HL-60 (cell line): ENCODE results near the gene LYPD5.
A peak's percentile ranks its signal among the peaks of the same experiment; 100 is the strongest.
"Not testable (repeated sequence)": the region's sequence is repeated elsewhere in the genome, so short reads cannot be mapped to it uniquely, and the experiment has no call there.

Experiments
- DNase-seq, 2 experiments: peaks; one replicate each; pipeline ENCODE4 v3.0.0-alpha.2; 2010 to 2020; ENCODE audit warnings: low read depth in 1 of 2, low spot score in 1 of 2
- H3K27ac ChIP-seq: fragments of 250-450 bp; sonication (Bioruptor Pico); replicated peaks from 2 replicates; pipeline ENCODE4 v1.5.1; 2020; ENCODE audit warnings: mild to moderate bottlenecking, moderate library complexity
- H3K27me3 ChIP-seq: fragments of 250-450 bp; sonication (Bioruptor Pico); 2 replicates; pipeline ENCODE4 v1.5.1; 2021; ENCODE audit warnings: mild to moderate bottlenecking, moderate library complexity; ENCODE audit not compliant: insufficient read depth, poor library complexity, severe bottlenecking
- H3K4me3 ChIP-seq: replicated peaks from 2 replicates; pipeline ENCODE4 v1.5.1; 2011; ENCODE audit warnings: mild to moderate bottlenecking, control low read depth, low read length; ENCODE audit not compliant: insufficient read depth
- GABPA ChIP-seq: IDR thresholded peaks from 2 replicates; pipeline ENCODE4 v1.6.1; 2012; ENCODE audit warnings: low read depth
- POLR2AphosphoS5 ChIP-seq: IDR thresholded peaks from 2 replicates; pipeline ENCODE4 v1.6.1; 2012; ENCODE audit warnings: low read depth
- SPI1 ChIP-seq: IDR thresholded peaks from 2 replicates; pipeline ENCODE4 v1.6.1; 2012; ENCODE audit warnings: low read depth, mild to moderate bottlenecking, borderline replicate concordance
- TF ChIP-seq, protein P1 (sequence below): IDR thresholded peaks from one replicate; pipeline ENCODE4 v1.5.1; 2011; ENCODE audit warnings: low read length, control low read depth, inconsistent platforms; ENCODE audit not compliant: insufficient read depth
- TF ChIP-seq, protein P2 (sequence below): IDR thresholded peaks from 2 replicates; pipeline ENCODE4 v1.6.1; 2012; ENCODE audit warnings: low read depth; ENCODE audit not compliant: insufficient replicate concordance

LYPD5 gene

DNA sequence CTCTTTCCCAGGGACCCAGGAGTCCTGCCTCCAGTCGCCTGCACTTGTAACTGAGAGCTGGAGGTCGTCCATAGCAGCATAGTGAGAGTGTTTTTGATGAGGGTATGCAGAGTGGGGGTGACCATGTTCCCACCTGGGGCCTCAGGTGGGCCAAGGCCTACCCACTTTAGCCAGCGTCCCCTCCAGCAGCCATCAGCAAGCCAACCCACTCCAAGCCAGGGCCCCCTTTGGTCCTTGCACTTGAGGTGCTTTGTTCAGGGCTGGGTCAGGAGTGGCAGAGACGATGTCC, 35.5 kb downstream of the LYPD5 start:
- no peak for DNase-seq
- Histone ChIP-seq H3K27ac (peak overlapping the region; percentile 80), H3K27me3 (no peaks in the 10 kb centered on the region), H3K4me3 (no peak overlapping the region)
- TF ChIP-seq, protein P1, sequence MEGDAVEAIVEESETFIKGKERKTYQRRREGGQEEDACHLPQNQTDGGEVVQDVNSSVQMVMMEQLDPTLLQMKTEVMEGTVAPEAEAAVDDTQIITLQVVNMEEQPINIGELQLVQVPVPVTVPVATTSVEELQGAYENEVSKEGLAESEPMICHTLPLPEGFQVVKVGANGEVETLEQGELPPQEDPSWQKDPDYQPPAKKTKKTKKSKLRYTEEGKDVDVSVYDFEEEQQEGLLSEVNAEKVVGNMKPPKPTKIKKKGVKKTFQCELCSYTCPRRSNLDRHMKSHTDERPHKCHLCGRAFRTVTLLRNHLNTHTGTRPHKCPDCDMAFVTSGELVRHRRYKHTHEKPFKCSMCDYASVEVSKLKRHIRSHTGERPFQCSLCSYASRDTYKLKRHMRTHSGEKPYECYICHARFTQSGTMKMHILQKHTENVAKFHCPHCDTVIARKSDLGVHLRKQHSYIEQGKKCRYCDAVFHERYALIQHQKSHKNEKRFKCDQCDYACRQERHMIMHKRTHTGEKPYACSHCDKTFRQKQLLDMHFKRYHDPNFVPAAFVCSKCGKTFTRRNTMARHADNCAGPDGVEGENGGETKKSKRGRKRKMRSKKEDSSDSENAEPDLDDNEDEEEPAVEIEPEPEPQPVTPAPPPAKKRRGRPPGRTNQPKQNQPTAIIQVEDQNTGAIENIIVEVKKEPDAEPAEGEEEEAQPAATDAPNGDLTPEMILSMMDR = no peak
- TF ChIP-seq, protein P2, sequence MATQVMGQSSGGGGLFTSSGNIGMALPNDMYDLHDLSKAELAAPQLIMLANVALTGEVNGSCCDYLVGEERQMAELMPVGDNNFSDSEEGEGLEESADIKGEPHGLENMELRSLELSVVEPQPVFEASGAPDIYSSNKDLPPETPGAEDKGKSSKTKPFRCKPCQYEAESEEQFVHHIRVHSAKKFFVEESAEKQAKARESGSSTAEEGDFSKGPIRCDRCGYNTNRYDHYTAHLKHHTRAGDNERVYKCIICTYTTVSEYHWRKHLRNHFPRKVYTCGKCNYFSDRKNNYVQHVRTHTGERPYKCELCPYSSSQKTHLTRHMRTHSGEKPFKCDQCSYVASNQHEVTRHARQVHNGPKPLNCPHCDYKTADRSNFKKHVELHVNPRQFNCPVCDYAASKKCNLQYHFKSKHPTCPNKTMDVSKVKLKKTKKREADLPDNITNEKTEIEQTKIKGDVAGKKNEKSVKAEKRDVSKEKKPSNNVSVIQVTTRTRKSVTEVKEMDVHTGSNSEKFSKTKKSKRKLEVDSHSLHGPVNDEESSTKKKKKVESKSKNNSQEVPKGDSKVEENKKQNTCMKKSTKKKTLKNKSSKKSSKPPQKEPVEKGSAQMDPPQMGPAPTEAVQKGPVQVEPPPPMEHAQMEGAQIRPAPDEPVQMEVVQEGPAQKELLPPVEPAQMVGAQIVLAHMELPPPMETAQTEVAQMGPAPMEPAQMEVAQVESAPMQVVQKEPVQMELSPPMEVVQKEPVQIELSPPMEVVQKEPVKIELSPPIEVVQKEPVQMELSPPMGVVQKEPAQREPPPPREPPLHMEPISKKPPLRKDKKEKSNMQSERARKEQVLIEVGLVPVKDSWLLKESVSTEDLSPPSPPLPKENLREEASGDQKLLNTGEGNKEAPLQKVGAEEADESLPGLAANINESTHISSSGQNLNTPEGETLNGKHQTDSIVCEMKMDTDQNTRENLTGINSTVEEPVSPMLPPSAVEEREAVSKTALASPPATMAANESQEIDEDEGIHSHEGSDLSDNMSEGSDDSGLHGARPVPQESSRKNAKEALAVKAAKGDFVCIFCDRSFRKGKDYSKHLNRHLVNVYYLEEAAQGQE = no peak
- no peak for TF ChIP-seq POLR2AphosphoS5
- no peak for TF ChIP-seq GABPA
- no peak for TF ChIP-seq SPI1

DNA sequence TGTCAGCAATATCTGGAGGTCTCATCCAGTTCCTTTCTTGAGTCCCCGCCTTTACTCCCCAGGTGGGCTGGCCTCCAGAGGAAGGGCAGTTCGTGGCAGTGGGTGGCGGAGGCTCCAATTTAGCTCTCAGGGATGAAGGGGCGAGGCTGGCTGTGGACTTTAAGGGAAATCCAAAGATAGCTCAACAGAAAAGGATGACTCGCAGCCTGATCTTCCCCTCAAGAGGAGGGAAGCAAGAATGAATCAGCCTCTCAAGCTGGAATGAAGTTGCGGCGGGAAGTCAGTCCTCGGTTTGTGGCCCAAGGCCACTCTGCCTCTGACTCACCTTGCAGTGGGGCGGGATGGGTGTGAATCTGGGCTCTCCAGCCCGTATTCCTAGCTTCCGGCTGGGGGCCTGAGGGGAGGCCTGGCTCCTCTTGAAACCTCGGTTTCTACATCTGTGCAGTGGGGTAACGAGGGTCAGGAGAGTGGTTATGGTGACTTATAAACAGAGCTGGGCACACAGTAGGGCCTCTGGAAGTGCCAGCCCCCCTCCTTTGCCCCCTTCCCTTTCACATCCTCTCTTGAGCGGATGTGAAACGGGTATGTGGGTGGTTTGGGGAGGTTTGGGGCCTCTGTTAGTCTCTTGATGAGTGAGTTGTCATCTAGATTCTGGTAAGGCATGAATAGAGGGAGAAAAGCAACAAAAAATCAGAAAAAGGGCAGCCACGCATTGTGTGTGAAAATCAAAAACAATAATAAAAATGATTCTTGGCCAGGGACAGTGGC, 37.0 kb downstream of the LYPD5 start:
- 0 out of 2 replicates have a peak overlapping the region, but pooled peaks have one; percentile 5 for H3K27ac ChIP-seq
- DNase-seq = peak in 1 of 2 experiments; percentile 90

DNA sequence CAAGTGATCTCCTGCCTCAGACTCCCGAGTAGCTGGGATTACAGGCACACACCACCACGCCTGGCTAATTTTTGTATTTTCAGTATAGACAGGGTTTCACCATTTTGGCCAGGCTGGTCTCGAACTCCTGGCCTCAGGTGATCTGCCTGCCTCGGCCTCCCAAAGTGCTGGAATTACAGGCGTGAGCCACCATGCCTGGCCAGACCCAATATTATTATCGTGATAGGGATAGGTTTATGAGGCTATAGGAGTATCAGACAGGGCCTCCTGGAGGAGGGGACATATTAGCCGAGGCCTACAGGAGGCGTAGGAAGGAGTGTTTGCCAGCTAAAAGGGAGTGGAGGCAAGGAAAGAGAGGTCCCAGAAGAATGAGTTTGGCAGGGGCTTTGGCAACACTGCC, 37.6 kb downstream of the LYPD5 start:
- H3K27me3 ChIP-seq, DNase-seq, H3K4me3 ChIP-seq: not testable (repeated sequence)
- 0 out of 2 replicates have a peak overlapping the region, but pooled peaks have one; percentile 4 for H3K27ac ChIP-seq

More for the DNA sequence above, 37.0 kb downstream of the LYPD5 start:
- no peaks in the 10 kb centered on the region for H3K27me3 ChIP-seq
- no peak overlapping the region for H3K4me3 ChIP-seq
- TF ChIP-seq, protein P2 = no peak
- TF ChIP-seq SPI1 (no peak), GABPA (no peak), POLR2AphosphoS5 (no peak; the same call in none of the 2 replicates)
- TF ChIP-seq, protein P1 = no peak

DNA sequence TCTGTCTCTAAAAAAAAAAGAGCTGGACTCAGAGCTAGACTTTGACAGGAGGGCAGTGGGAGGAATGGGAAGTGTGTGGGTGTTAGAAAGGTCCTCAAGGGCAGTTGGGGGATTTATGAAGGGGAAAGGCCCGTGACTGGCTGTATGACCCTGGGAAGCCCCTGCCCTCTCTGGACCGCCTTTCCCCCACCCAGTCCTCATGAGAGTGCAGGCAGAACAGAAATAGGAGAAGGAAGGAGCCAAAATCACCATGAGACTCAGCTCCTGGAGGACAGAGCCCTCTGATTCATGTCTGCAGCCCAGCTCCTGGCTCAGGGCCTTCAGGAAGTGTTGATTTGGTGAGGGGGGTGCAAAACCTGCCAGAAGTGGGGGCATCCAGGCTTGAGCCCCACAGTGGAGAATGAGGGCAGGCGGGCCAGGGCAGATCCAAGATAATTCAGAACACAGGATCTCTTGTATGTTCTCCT, 38.7 kb downstream of the LYPD5 start:
- H3K27ac ChIP-seq = no peak overlapping the region

More for the DNA sequence above, 38.7 kb downstream of the LYPD5 start:
- TF ChIP-seq, protein P1 = no peak
- TF ChIP-seq SPI1 (no peak), GABPA (no peak), POLR2AphosphoS5 (no peak)
- TF ChIP-seq, protein P2 = no peak
- DNase-seq = no peak
- Histone ChIP-seq H3K4me3 (no peak overlapping the region), H3K27me3 (no peaks in the 10 kb centered on the region)
